GM12891 (cell line): ENCODE measurements around the gene CDCA3. TPM values are rescaled to one million over a fixed set of nuclear protein-coding genes. Genes with fewer than 3 reads are reported as not detected.
A peak's percentile ranks its signal among the peaks of the same experiment; 100 is the strongest.
"Not testable (repeated sequence)": the region's sequence is repeated elsewhere in the genome, so short reads cannot be mapped to it uniquely, and the experiment has no call there.

Experiments
- DNase-seq: peaks from one replicate; pipeline ENCODE4 v3.0.0; 2011; ENCODE audit warnings: low spot score; ENCODE audit not compliant: insufficient read length
- FAIRE-seq: peaks from 2 replicates; lab custom pipeline; 2011; peaks lifted over from hg19 to GRCh38; lab: Jason Lieb, UNC
- PAX5 ChIP-seq: IDR thresholded peaks from 2 replicates; pipeline ENCODE4 v1.6.1; 2011; ENCODE audit warnings: low read length, moderate library complexity, mild to moderate bottlenecking; ENCODE audit not compliant: insufficient read depth, severe bottlenecking
- POLR2A ChIP-seq: IDR thresholded peaks from 2 replicates; pipeline ENCODE4 v1.6.1; 2011; ENCODE audit warnings: low read depth, low read length, control low read depth
- POLR2AphosphoS5 ChIP-seq: IDR thresholded peaks from 2 replicates; pipeline ENCODE4 v1.6.1; 2011; ENCODE audit warnings: low read depth, low read length, control low read depth
- POU2F2 ChIP-seq: IDR thresholded peaks from 2 replicates; pipeline ENCODE4 v1.6.1; 2011; ENCODE audit warnings: low read depth, mild to moderate bottlenecking, control low read depth, low read length, moderate library complexity
- SPI1 ChIP-seq: IDR thresholded peaks from 2 replicates; pipeline ENCODE4 v1.6.1; 2011; ENCODE audit warnings: low read depth, low read length, control low read depth
- TAF1 ChIP-seq: IDR thresholded peaks from 2 replicates; pipeline ENCODE4 v1.6.1; 2011; ENCODE audit warnings: low read depth, low read length, control low read depth
- polyA plus RNA-seq: library from polyadenylated mRNA; unstranded; fragments of >200 nt; gene quantifications from one replicate; pipeline ENCODE4 v1.2.1, GENCODE V29; 2012; ENCODE audit warnings: low read depth, missing spikeins, inconsistent platforms; ENCODE audit not compliant: missing spikeins

CDCA3 gene
- 45.0 TPM for polyA plus RNA-seq

GRCh38 chr12:6851153-6851920 is at the start of gene CDCA3:
Gene CDCA3 (minus strand): TSS chr12:6851286. CDS start chr12:6850952, 334 bp downstream.
- no peak for FAIRE-seq
- peak; percentile 72; the same call in 1 of the 2 replicates for TF ChIP-seq POU2F2
- no peak for TF ChIP-seq SPI1
- TF ChIP-seq POLR2AphosphoS5, result peak; percentile 84
- TF ChIP-seq POLR2A, result peak; percentile 87
- TF ChIP-seq PAX5, result no peak
- peak; percentile 65 for TF ChIP-seq TAF1
- peak; percentile 100 for DNase-seq

DNA sequence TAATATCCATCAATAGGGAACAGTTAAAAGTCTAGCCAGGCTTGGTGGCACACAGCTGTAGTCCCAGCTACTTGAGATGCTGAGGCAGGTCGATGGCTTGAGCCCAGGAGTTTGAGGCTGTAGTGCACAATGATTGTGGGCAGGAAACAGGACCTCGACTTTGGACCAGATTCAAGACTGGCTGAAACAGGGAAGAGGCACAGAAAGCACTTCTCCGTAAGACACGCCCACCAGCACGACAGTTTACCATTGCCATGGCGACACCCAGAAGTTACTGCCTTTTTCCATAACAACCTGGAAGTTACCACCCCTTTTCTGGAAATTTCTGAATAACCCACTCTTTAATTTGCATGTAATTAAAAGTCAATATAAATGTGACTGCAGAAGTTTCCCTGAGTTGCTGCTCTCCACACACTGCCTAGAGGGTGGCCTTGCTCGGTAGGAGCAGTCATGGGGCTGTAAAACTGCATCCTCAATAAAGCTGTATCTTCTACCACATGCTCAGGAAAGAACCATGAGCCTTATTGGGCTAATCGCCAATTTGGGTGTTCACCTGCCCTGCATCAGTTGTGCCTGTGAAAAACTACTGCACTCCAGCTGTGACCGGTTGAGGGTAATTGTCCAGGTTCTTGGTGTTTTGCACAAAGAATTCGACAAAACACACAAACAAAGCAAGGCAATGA is 48.9 kb upstream of the CDCA3 start:
- DNase-seq (no peak), FAIRE-seq (peak; percentile 9)
- TF ChIP-seq POLR2AphosphoS5 (no peak), POLR2A (no peak)

- no peak for TF ChIP-seq TAF1
- TF ChIP-seq SPI1, result no peak
- no peak for TF ChIP-seq POLR2A
- TF ChIP-seq POLR2AphosphoS5, result no peak
- TF ChIP-seq POU2F2, result no peak
- no peak for TF ChIP-seq PAX5
- no peak for DNase-seq
- FAIRE-seq, result no peak
Observed at GRCh38 chr12:6899427-6899826, 48.3 kb upstream of the CDCA3 start.

DNA sequence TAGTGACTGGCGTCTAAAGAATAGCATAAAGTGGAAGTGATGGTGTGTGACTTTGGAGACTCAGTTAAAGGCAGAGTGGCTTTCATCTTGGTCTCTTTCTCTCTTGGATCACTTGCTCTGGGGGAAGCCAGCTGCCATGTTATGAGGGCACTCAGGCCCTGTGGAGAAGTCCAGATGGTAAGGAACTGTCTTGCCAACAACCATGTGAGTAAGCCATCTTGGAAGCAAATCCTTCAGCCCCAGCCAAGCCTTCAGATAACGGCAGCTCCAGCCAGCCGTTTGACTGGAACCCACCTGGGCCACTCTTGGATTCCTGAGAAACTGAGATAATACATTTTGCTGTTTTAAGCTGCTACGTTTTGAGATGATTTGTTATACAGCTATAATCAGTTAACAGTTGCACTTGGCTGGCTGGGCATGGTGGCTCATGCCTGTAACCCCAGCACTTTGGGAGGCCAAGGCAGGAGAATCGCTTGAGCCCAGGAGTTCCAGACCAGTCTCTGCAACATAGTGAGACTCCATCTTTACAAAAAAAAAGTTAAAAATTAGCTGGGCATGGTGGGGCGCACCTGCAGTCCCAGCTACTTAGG is 45.9 kb upstream of the CDCA3 start:
- FAIRE-seq (peak; percentile 33), DNase-seq (no peak)
- TF ChIP-seq POU2F2, result no peak
- no peak for TF ChIP-seq TAF1
- no peak for TF ChIP-seq SPI1
- no peak for TF ChIP-seq POLR2A
- no peak for TF ChIP-seq POLR2AphosphoS5

- DNase-seq (no peak), FAIRE-seq (no peak)
- TF ChIP-seq PAX5, result no peak
- no peak for TF ChIP-seq SPI1
- no peak for TF ChIP-seq POLR2AphosphoS5
- no peak for TF ChIP-seq POLR2A
- TF ChIP-seq POU2F2, result no peak
- no peak for TF ChIP-seq TAF1
Observed at GRCh38 chr12:6894321-6894720, 43.2 kb upstream of the CDCA3 start.

- peak; percentile 66 for FAIRE-seq
- DNase-seq, result not testable (repeated sequence)
Observed at GRCh38 chr12:6892683-6893082, 41.6 kb upstream of the CDCA3 start.

DNA sequence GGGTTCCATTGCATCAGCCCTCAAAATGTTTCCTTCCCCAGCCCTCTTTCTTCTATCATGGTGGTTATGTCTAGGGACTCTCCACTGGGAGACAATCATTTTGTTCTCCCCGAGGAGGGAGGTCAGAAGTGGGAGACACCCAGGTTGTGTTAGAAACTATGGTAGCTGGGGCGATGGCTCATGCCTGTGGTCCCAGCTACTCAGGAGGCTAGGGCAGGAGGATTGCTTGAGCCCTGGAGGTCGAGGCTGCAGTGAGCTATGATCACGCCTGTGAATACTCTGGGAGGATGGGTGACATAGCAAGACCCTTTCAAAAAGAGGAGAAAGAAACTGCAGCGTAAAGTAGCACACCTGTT is 40.5 kb upstream of the CDCA3 start:
- TF ChIP-seq TAF1, result no peak
- TF ChIP-seq POU2F2, result no peak
- TF ChIP-seq SPI1, result no peak
- no peak for TF ChIP-seq POLR2A
- no peak for TF ChIP-seq PAX5
- no peak for TF ChIP-seq POLR2AphosphoS5
- no peak for DNase-seq
- FAIRE-seq, result peak; percentile 20

DNA sequence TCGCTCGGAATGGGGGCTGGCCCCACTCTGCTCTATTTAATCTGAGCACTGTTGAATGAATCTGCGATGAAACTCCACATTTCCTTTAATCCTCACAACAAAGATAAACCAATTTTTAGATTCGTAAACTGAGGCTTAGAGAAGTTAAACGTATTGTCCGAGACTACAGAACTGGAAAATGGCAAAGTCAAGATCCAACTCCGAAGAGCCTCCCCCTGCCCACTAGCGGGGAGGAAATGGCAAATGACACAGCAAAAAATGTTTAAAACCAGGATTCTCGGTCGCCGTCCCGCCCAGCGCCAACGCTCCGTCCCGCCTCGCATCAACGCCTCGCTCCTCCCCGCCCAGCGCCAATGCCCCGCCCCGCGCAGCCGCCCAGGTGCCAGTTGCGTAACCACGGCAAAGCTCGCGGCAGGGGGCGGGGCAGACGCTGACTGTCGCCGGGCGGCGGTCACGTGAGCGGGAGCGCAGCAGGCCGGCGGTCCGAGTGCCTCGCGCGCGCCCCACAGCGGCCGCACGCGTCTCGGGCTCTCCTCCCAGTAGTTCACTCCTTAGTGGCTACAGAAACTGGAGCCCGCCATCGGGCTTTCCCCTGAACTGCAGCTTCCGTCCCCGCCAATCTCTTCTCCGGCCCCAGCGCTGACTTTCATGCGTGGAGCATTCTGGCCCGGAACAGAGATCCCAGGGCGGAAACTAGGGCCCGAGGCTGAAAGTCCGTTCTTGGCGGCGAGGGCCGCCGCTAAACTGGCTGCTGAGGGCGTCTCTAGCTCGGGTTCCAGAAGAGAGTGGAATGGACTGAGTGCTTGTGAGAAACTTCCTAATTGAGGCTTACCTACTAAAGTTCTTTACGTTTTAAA is 39.9 kb upstream of the CDCA3 start:
- DNase-seq, result peak; percentile 94
- peak; percentile 99 for FAIRE-seq
- TF ChIP-seq POLR2A, result peak; percentile 46; the same call in 1 of the 2 replicates
- TF ChIP-seq PAX5, result peak; percentile 59
- 0 out of 2 replicates have a peak, but pooled peaks have one; percentile 16 for TF ChIP-seq SPI1
- no peak for TF ChIP-seq POU2F2
- TF ChIP-seq POLR2AphosphoS5, result no peak
- TF ChIP-seq TAF1, result peak; percentile 79; the same call in 1 of the 2 replicates

DNA sequence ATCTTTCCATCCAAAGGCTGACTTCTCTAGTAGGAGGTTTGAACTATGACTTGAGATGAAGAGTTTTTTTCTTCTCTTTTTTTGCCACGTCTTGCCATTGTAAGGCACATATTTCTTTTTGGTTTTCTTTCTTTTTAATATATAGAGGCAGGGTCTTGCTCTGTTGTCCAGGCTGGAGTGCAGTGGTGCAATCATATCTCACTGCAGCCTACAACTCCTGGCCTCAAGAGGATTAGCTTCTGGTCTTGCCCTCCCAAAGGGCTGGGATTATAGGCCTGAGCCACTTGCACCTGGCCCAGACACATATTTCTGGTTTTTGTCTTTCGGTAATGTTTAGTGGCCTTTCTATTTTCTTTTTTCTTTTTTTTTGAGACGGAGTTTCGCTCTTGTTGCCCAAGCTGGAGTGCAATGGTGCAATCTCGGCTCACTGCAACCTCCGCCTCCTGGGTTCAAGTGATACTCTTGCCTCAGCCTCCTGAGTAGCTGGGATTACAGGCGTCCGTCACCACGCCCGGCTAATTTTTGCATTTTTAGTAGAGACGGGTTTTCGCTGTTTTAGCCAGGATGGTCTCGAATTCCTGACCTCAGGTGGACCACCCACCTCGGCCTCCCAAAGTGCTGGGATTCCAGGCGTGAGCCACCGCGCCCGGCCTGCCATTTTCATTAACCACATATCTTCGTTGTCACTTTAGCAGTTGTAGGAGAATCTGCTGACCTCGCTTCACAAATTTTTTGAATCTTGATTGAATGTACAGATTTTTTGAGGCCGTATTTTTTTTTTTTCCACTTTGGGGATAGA is 38.9 kb upstream of the CDCA3 start:
- FAIRE-seq, DNase-seq: not testable (repeated sequence)

- DNase-seq, FAIRE-seq: not testable (repeated sequence)
Observed at GRCh38 chr12:6888794-6889193, 37.7 kb upstream of the CDCA3 start.
